ENCODE measurements around the gene KDM2B. TPM values are rescaled to one million over a fixed set of nuclear protein-coding genes. Genes with fewer than 3 reads are reported as not detected.

The KDM2B gene
- total and polyA plus RNA-seq, 10 of the 15 experiments (the other 5 are each of a cell fraction or from before 2014, with no cell fraction given): 13.6 to 124 (median 40.4) TPM

GRCh38 chr12:121446750-121447149, 134.1 kb downstream of the KDM2B start (continued):
- TF ChIP-seq MLLT1 (IDR thresholded peaks at IDR 0.05): no peak
- TF ChIP-seq IRF3 (IDR thresholded peaks at IDR 0.05): no peak
- TF ChIP-seq ZBTB40 (IDR thresholded peaks at IDR 0.05; ENCODE audit: borderline replicate concordance): no peak
- TF ChIP-seq SMAD5 (IDR thresholded peaks at IDR 0.05; ENCODE audit: low read depth): no peak
- TF ChIP-seq IKZF2 (IDR thresholded peaks at IDR 0.05): no peak
- TF ChIP-seq HDGF (IDR thresholded peaks at IDR 0.05): no peak
- TF ChIP-seq JUND (IDR thresholded peaks at IDR 0.05; ENCODE audit: low read depth, low read length): no peak
- TF ChIP-seq NR2F1 (conservative IDR thresholded peaks at IDR 0.05): no peak
- no peak for TF ChIP-seq PBX3 (IDR thresholded peaks at IDR 0.05; ENCODE audit: insufficient replicate concordance, low read depth, low read length)

Data from GM12878 (cell line).